HepG2 (cell line): ENCODE data around the gene TRERF1. TPM values are rescaled to one million over a fixed set of nuclear protein-coding genes. Genes with fewer than 3 reads are reported as not detected.

Experiments used
- ATAC-seq: fragments of 200-7000 bp; cut with Tn5 transposase; 3 replicates; pipeline ENCODE4 v1.9.1; 2020; ENCODE audit warnings: mild to moderate bottlenecking, moderate library complexity
- BruUV-seq: library from RNA; stranded (reverse); fragments of 400-500 nt; replicated peaks from 2 replicates; lab custom pipeline; 2021; lab: Mats Ljungman, UMichigan
- CTCF ChIA-PET: fragments of 300-600 bp; formaldehyde crosslinking; extraction: SDS; loops from one replicate; lab custom pipeline; 2021; ENCODE audit warnings: low total read pairs, inconsistent platforms, low intra/inter-chr PET ratio; lab: Yijun Ruan, JAX
- POLR2A ChIA-PET: fragments of 350-600 bp; sonication (Branson Sonifier 250); formaldehyde crosslinking; loops from one replicate; lab custom pipeline; 2020; ENCODE audit warnings: antibody characterized with exemption, inconsistent platforms; lab: Yijun Ruan, JAX
- DNase-seq: peaks from one replicate; pipeline ENCODE4 v3.0.0-alpha.2; 2015; ENCODE audit warnings: low spot score
- FAIRE-seq: peaks from 3 replicates; lab custom pipeline; 2011; peaks lifted over from hg19 to GRCh38; lab: Jason Lieb, UNC
- H2AFZ ChIP-seq: one replicate; pipeline ENCODE4 v1.6.1; 2011; ENCODE audit warnings: low read length, inconsistent platforms
- H3K27ac ChIP-seq: fragments of 300-600 bp; 3 replicates; pipeline ENCODE4 v1.8.0; 2011; ENCODE audit warnings: mixed run types, mild to moderate bottlenecking, mixed read lengths, low read length, inconsistent platforms; ENCODE audit not compliant: insufficient read depth; ENCODE audit errors: extremely low read length
- H3K27me3 ChIP-seq, 2 experiments: fragments of 200-600 bp in 1 of 2; 2 replicates in 1 of 2; 3 replicates in 1 of 2; pipeline versions ENCODE4 v1.6.0 to v1.8.0; 2011; ENCODE audit warnings: low read length in 2 of 2, mild to moderate bottlenecking in 2 of 2, moderate library complexity in 2 of 2, inconsistent platforms in 1 of 2; ENCODE audit not compliant: insufficient read depth in 2 of 2, control insufficient read depth in 1 of 2
- H3K36me3 ChIP-seq, 2 experiments: fragments of 200-600 bp in 1 of 2; replicated peaks in 1 of 2; 2 replicates in 1 of 2; 3 replicates in 1 of 2; pipeline versions ENCODE4 v1.5.1 to v1.8.0; 2011; ENCODE audit warnings: low read length in 2 of 2, inconsistent platforms in 1 of 2; ENCODE audit not compliant: insufficient read depth in 2 of 2, control insufficient read depth in 1 of 2
- H3K4me1 ChIP-seq: 2 replicates; pipeline ENCODE4 v1.5.1; 2012; ENCODE audit warnings: low read length, inconsistent platforms; ENCODE audit not compliant: insufficient read depth
- H3K4me2 ChIP-seq: 2 replicates; pipeline ENCODE4 v1.6.0; 2011; ENCODE audit warnings: low read depth, low read length, inconsistent platforms
- H3K4me3 ChIP-seq, 3 experiments: fragments of 200-600 bp in 1 of 3; sonication (generic), shearing (Covaris generic) in 1 of 3; replicated peaks in 1 of 3; 2 replicates each; pipeline ENCODE4 v1.5.1; 2011 to 2016; ENCODE audit warnings: low read length in 3 of 3, inconsistent platforms in 2 of 3, low read depth in 2 of 3, mild to moderate bottlenecking in 2 of 3, control low read depth in 1 of 3, mixed read lengths in 1 of 3; ENCODE audit not compliant: insufficient read depth in 1 of 3
- H3K79me2 ChIP-seq: one replicate; pipeline ENCODE4 v1.6.1; 2011; ENCODE audit warnings: low read length, inconsistent platforms; ENCODE audit not compliant: insufficient read depth
- H3K9ac ChIP-seq: 2 replicates; pipeline ENCODE4 v1.6.0; 2011; ENCODE audit warnings: mild to moderate bottlenecking, low read depth, low read length, inconsistent platforms; ENCODE audit not compliant: insufficient read depth
- H3K9me3 ChIP-seq: 2 replicates; pipeline ENCODE4 v1.5.1; 2012; ENCODE audit warnings: mild to moderate bottlenecking, low read length
- H4K20me1 ChIP-seq: 2 replicates; pipeline ENCODE4 v1.6.0; 2011; ENCODE audit warnings: inconsistent platforms, mild to moderate bottlenecking, low read length, moderate library complexity; ENCODE audit not compliant: insufficient read depth
- DNMT3B ChIP-seq: conservative IDR thresholded peaks from 2 replicates; pipeline ENCODE4 v1.6.1; 2016; ENCODE audit warnings: missing biosample characterization, control low read depth
- KAT8 ChIP-seq: IDR thresholded peaks from 2 replicates; pipeline ENCODE4 v1.6.1; 2016; ENCODE audit warnings: missing genetic modification reagents, missing compliant biosample characterization
- KDM5A ChIP-seq: fragments of 200-600 bp; sonication (generic); IDR thresholded peaks from 2 replicates; pipeline ENCODE4 v1.7.0; 2018; ENCODE audit warnings: antibody characterized with exemption, mild to moderate bottlenecking, low read length, borderline replicate concordance
- MLLT10 ChIP-seq: sonication (generic); formaldehyde crosslinking; IDR thresholded peaks from 2 replicates; pipeline ENCODE4 v1.4.0; 2020; ENCODE audit warnings: missing genetic modification reagents
- NBN ChIP-seq: fragments of 450-650 bp; conservative IDR thresholded peaks from 2 replicates; pipeline ENCODE4 v1.6.1; 2017
- NFE2L2 ChIP-seq: fragments of 150-350 bp; IDR thresholded peaks from 2 replicates; pipeline ENCODE4 v1.6.1; 2014; ENCODE audit warnings: low read length
- NR1H2 ChIP-seq: sonication (generic); formaldehyde crosslinking; IDR thresholded peaks from 2 replicates; pipeline ENCODE4 v1.8.1; 2022; ENCODE audit warnings: low read depth, missing genetic modification reagents, borderline replicate concordance
- ONECUT2 ChIP-seq: sonication (generic); formaldehyde crosslinking; IDR thresholded peaks from 2 replicates; pipeline ENCODE4 v1.4.0; 2020; ENCODE audit warnings: missing genetic modification reagents
- WIZ ChIP-seq: sonication (generic); formaldehyde crosslinking; IDR thresholded peaks from 2 replicates; pipeline ENCODE4 v1.5.1; 2020; ENCODE audit warnings: mild to moderate bottlenecking, missing genetic modification reagents
- ZNF331 ChIP-seq: sonication (generic); formaldehyde crosslinking; IDR thresholded peaks from 2 replicates; pipeline ENCODE4 v1.4.0; 2020; ENCODE audit warnings: missing genetic modification reagents
- ZNF709 ChIP-seq: sonication (generic); formaldehyde crosslinking; IDR thresholded peaks from 2 replicates; pipeline ENCODE4 v1.5.0; 2020; ENCODE audit warnings: mild to moderate bottlenecking, missing genetic modification reagents
- WGBS: methylation state at CpG from one replicate; pipeline ENCODE4 v1.1.6; 2017; ENCODE audit warnings: low lambda C conversion rate; 5-methylcytosine and 5-hydroxymethylcytosine counted together
- in situ Hi-C: cut with HindIII; loops from 2 replicates; pipeline ENCODE4 v1.10.0; 2017; ENCODE audit warnings: low pct_unique_long_range_greater_than_20kb; ENCODE audit not compliant: extremely low pct_ligation_motif_present
- intact Hi-C: fragments of 100-400 bp; cut with micrococcal nuclease; formaldehyde crosslinking; loops from one replicate; pipeline ENCODE4 v1.10.0; 2022; ENCODE audit not compliant: unreplicated experiment
- polyA plus RNA-seq, 8 experiments: library from polyadenylated mRNA; depleted of rRNA in 3 of 8; stranded (reverse) in 7 of 8; unstranded in 1 of 8; fragments of >200 nt; fragmentation: Illumina TruSeq in 4 of 8; extraction: Trizol in 4 of 8; gene quantifications; 2 replicates each; pipeline versions ENCODE4 v1.2.1 to v1.2.3, GENCODE V29; 2011 to 2016; ENCODE audit warnings: low read depth in 4 of 8, missing spikeins in 1 of 8, mixed read lengths in 1 of 8; ENCODE audit not compliant: insufficient read depth in 1 of 8
- total RNA-seq, 5 experiments: library from RNA; depleted of rRNA; stranded (reverse); fragments of >200 nt; fragmentation: Illumina TruSeq; extraction: Trizol; gene quantifications; 2 replicates each; pipeline ENCODE4 v1.2.3, GENCODE V29; 2016; ENCODE audit warnings: low read depth in 1 of 5
- TF ChIP-seq, protein P1 (sequence below): sonication (generic); formaldehyde crosslinking; IDR thresholded peaks from 2 replicates; pipeline ENCODE4 v1.4.0; 2020; ENCODE audit warnings: mild to moderate bottlenecking, missing genetic modification reagents
- TF ChIP-seq, protein P2 (sequence below): IDR thresholded peaks from 2 replicates; pipeline ENCODE4 v1.6.1; 2016; ENCODE audit warnings: missing compliant biosample characterization, missing genetic modification reagents, borderline replicate concordance

Gene TRERF1
- total and polyA plus RNA-seq, 2 of the 13 experiments (the other 11 are each of a cell fraction or from before 2014, with no cell fraction given) = 0.02 TPM; not detected in 1

DNA sequence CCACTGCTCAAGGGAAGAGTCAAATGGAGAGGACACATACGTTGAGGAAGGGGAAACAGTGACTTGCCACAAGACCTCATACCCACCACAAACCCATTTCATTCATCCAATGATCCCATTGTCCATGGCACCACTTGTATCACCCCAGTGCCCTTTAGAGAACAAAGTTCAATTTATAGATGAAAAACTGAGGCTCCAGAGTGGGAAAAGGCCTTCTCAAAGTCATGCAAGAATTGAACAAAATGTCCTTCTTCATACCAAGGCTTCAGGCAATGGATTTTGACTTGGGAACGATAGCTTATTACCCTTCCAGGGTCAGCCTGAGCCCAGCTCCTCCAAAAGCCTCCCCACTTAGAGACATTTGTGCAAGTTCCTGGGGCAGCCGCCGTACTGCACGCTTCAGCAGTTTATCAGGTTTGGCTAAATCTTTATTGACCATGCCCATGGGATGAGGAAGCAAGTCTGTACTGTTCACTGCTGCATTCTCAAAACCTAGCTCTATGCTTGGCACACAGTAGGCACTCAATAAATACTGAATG, 186.8 kb downstream of the TRERF1 start (continued):
- TF ChIP-seq ZNF331 (no peak), ZNF709 (CRISPR knock-in tag) (no peak)
- TF ChIP-seq, all 625 proteins: peak for 0

DNA sequence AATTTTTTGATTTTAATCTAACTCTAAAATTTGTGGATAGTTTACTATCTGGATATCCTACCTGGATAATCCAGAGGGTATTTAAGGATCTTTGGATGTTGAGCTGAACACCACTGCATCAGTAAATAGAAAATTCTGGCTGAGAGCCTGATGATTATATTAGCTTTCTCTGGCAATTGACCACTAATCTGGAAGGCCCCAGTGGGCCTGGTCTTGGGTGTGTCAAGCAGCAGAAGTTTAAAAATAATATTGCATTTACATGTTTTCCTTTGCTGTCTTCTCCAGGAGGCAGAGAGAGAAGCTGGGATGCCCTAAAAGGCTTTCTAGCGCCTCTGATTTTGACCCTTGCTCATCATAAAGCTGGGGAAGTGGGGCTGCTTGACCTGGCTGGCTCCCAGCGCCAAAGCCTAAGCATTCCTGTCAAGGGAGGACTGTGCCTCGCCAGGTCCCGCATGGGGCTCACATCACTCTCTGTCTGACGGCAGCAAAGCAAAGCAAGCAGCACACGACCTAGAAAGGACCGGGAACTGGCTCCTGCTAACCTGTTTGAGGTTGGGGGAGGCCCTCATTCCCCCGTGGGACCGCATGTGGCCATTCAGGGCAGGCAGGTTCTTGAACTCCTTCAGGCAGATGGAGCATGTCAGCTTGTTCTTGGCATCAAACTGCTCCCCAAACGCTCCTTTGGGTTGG, 187.4 kb downstream of the TRERF1 start:
- no peak for FAIRE-seq
- ChIA-PET POLR2A (no interaction called here), CTCF (no interaction called here)
- no peak for DNase-seq
- Histone ChIP-seq H3K79me2 (no peaks in the 10 kb centered on the region), H3K27ac (no peak overlapping the region), H3K9me3 (no peaks in the 10 kb centered on the region), H2AFZ (no peak overlapping the region), H4K20me1 (no peaks in the 10 kb centered on the region), H3K4me1 (peaks cover 8% of the 10 kb centered on the region; the same call in 1 of the 2 replicates), H3K4me2 (no peak overlapping the region), H3K27me3 (peaks cover 4 to 14% of the 10 kb centered on the region in 2 experiments; a peak in 3 of 5 replicates), H3K4me3 (no peak overlapping the region), H3K9ac (no peak overlapping the region), H3K36me3 (no peaks in the 10 kb centered on the region)
- ATAC-seq = no peak
- BruUV-seq = no TSS peak
- 22% methylated on average over 10 of the region's 10 CpGs for WGBS
- TF ChIP-seq WIZ (CRISPR knock-in tag) = no peak
- TF ChIP-seq KAT8 (CRISPR knock-in tag) = no peak
- TF ChIP-seq NBN = no peak
- no peak for TF ChIP-seq NR1H2 (CRISPR knock-in tag)
- no peak for TF ChIP-seq ONECUT2 (CRISPR knock-in tag)
- TF ChIP-seq, protein P1, sequence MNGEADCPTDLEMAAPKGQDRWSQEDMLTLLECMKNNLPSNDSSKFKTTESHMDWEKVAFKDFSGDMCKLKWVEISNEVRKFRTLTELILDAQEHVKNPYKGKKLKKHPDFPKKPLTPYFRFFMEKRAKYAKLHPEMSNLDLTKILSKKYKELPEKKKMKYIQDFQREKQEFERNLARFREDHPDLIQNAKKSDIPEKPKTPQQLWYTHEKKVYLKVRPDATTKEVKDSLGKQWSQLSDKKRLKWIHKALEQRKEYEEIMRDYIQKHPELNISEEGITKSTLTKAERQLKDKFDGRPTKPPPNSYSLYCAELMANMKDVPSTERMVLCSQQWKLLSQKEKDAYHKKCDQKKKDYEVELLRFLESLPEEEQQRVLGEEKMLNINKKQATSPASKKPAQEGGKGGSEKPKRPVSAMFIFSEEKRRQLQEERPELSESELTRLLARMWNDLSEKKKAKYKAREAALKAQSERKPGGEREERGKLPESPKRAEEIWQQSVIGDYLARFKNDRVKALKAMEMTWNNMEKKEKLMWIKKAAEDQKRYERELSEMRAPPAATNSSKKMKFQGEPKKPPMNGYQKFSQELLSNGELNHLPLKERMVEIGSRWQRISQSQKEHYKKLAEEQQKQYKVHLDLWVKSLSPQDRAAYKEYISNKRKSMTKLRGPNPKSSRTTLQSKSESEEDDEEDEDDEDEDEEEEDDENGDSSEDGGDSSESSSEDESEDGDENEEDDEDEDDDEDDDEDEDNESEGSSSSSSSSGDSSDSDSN (CRISPR knock-in tag) = no peak
- no peak for TF ChIP-seq MLLT10 (CRISPR knock-in tag)
- TF ChIP-seq DNMT3B (CRISPR knock-in tag) = no peak
- TF ChIP-seq, protein P2, sequence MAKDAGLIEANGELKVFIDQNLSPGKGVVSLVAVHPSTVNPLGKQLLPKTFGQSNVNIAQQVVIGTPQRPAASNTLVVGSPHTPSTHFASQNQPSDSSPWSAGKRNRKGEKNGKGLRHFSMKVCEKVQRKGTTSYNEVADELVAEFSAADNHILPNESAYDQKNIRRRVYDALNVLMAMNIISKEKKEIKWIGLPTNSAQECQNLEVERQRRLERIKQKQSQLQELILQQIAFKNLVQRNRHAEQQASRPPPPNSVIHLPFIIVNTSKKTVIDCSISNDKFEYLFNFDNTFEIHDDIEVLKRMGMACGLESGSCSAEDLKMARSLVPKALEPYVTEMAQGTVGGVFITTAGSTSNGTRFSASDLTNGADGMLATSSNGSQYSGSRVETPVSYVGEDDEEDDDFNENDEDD (CRISPR knock-in tag) = no peak
- TF ChIP-seq NFE2L2 = no peak
- no peak for TF ChIP-seq KDM5A
- intact Hi-C loops = no loop called here
- in situ Hi-C loops = loop anchor here (5.0 kb wide), 1 partner anchor 283 kb away; no protein-coding TSS in a partner anchor
